HepG2 (cell line): ENCODE data around the gene HDDC3. TPM values are rescaled to one million over a fixed set of nuclear protein-coding genes. Genes with fewer than 3 reads are reported as not detected.

ENCODE experiments used
- ATAC-seq: fragments of 200-7000 bp; cut with Tn5 transposase; 3 replicates; pipeline ENCODE4 v1.9.1; 2020; ENCODE audit warnings: mild to moderate bottlenecking, moderate library complexity
- BruUV-seq: library from RNA; stranded (reverse); fragments of 400-500 nt; replicated peaks from 2 replicates; lab custom pipeline; 2021; lab: Mats Ljungman, UMichigan
- CTCF ChIA-PET: fragments of 300-600 bp; formaldehyde crosslinking; extraction: SDS; loops from one replicate; lab custom pipeline; 2021; ENCODE audit warnings: low total read pairs, inconsistent platforms, low intra/inter-chr PET ratio; lab: Yijun Ruan, JAX
- POLR2A ChIA-PET: fragments of 350-600 bp; sonication (Branson Sonifier 250); formaldehyde crosslinking; loops from one replicate; lab custom pipeline; 2020; ENCODE audit warnings: antibody characterized with exemption, inconsistent platforms; lab: Yijun Ruan, JAX
- DNase-seq: peaks from one replicate; pipeline ENCODE4 v3.0.0-alpha.2; 2015; ENCODE audit warnings: low spot score
- FAIRE-seq: peaks from 3 replicates; lab custom pipeline; 2011; peaks lifted over from hg19 to GRCh38; lab: Jason Lieb, UNC
- H2AFZ ChIP-seq: one replicate; pipeline ENCODE4 v1.6.1; 2011; ENCODE audit warnings: low read length, inconsistent platforms
- H3K27ac ChIP-seq: fragments of 300-600 bp; 3 replicates; pipeline ENCODE4 v1.8.0; 2011; ENCODE audit warnings: mixed run types, mild to moderate bottlenecking, mixed read lengths, low read length, inconsistent platforms; ENCODE audit not compliant: insufficient read depth; ENCODE audit errors: extremely low read length
- H3K27me3 ChIP-seq, 2 experiments: fragments of 200-600 bp in 1 of 2; 2 replicates in 1 of 2; 3 replicates in 1 of 2; pipeline versions ENCODE4 v1.6.0 to v1.8.0; 2011; ENCODE audit warnings: low read length in 2 of 2, mild to moderate bottlenecking in 2 of 2, moderate library complexity in 2 of 2, inconsistent platforms in 1 of 2; ENCODE audit not compliant: insufficient read depth in 2 of 2, control insufficient read depth in 1 of 2
- H3K36me3 ChIP-seq, 2 experiments: fragments of 200-600 bp in 1 of 2; replicated peaks in 1 of 2; 2 replicates in 1 of 2; 3 replicates in 1 of 2; pipeline versions ENCODE4 v1.5.1 to v1.8.0; 2011; ENCODE audit warnings: low read length in 2 of 2, inconsistent platforms in 1 of 2; ENCODE audit not compliant: insufficient read depth in 2 of 2, control insufficient read depth in 1 of 2
- H3K4me1 ChIP-seq: 2 replicates; pipeline ENCODE4 v1.5.1; 2012; ENCODE audit warnings: low read length, inconsistent platforms; ENCODE audit not compliant: insufficient read depth
- H3K4me2 ChIP-seq: 2 replicates; pipeline ENCODE4 v1.6.0; 2011; ENCODE audit warnings: low read depth, low read length, inconsistent platforms
- H3K4me3 ChIP-seq, 3 experiments: fragments of 200-600 bp in 1 of 3; sonication (generic), shearing (Covaris generic) in 1 of 3; replicated peaks in 1 of 3; 2 replicates each; pipeline ENCODE4 v1.5.1; 2011 to 2016; ENCODE audit warnings: low read length in 3 of 3, inconsistent platforms in 2 of 3, low read depth in 2 of 3, mild to moderate bottlenecking in 2 of 3, control low read depth in 1 of 3, mixed read lengths in 1 of 3; ENCODE audit not compliant: insufficient read depth in 1 of 3
- H3K79me2 ChIP-seq: one replicate; pipeline ENCODE4 v1.6.1; 2011; ENCODE audit warnings: low read length, inconsistent platforms; ENCODE audit not compliant: insufficient read depth
- H3K9ac ChIP-seq: 2 replicates; pipeline ENCODE4 v1.6.0; 2011; ENCODE audit warnings: mild to moderate bottlenecking, low read depth, low read length, inconsistent platforms; ENCODE audit not compliant: insufficient read depth
- H3K9me3 ChIP-seq: 2 replicates; pipeline ENCODE4 v1.5.1; 2012; ENCODE audit warnings: mild to moderate bottlenecking, low read length
- H4K20me1 ChIP-seq: 2 replicates; pipeline ENCODE4 v1.6.0; 2011; ENCODE audit warnings: inconsistent platforms, mild to moderate bottlenecking, low read length, moderate library complexity; ENCODE audit not compliant: insufficient read depth
- CEBPZ ChIP-seq: IDR thresholded peaks from 2 replicates; pipeline ENCODE4 v1.6.1; 2012; ENCODE audit warnings: low read length, improper control_type of control experiment
- CENPT ChIP-seq: sonication (generic); formaldehyde crosslinking; IDR thresholded peaks from 2 replicates; pipeline ENCODE4 v1.8.0; 2022; ENCODE audit warnings: low read depth, mild to moderate bottlenecking, moderate library complexity, missing genetic modification reagents
- HNF1A ChIP-seq, 2 experiments: sonication (generic) in 1 of 2; formaldehyde crosslinking in 1 of 2; IDR thresholded peaks; 2 replicates each; pipeline versions ENCODE4 v1.4.0 to v1.6.1; 2016 to 2020; ENCODE audit warnings: borderline replicate concordance in 1 of 2, low read depth in 1 of 2, mild to moderate bottlenecking in 1 of 2, missing genetic modification reagents in 1 of 2
- JUND ChIP-seq: sonication (generic); formaldehyde crosslinking; IDR thresholded peaks from 2 replicates; pipeline ENCODE4 v1.8.0; 2022; ENCODE audit warnings: mild to moderate bottlenecking, missing genetic modification reagents
- SOX13 ChIP-seq, 3 experiments: fragments of 450-650 bp in 1 of 3; sonication (generic) in 1 of 3; formaldehyde crosslinking in 1 of 3; IDR thresholded peaks in 2 of 3; conservative IDR thresholded peaks in 1 of 3; 2 replicates each; pipeline versions ENCODE4 v1.5.0 to v1.6.1; 2016 to 2020; ENCODE audit warnings: antibody characterized with exemption in 1 of 3, mild to moderate bottlenecking in 1 of 3, missing compliant biosample characterization in 1 of 3, missing genetic modification reagents in 1 of 3, moderate library complexity in 1 of 3
- TAF1 ChIP-seq: sonication (generic); formaldehyde crosslinking; IDR thresholded peaks from 2 replicates; pipeline ENCODE4 v1.4.0; 2020; ENCODE audit warnings: missing genetic modification reagents
- ZNF121 ChIP-seq: sonication (generic); formaldehyde crosslinking; IDR thresholded peaks from 2 replicates; pipeline ENCODE4 v1.5.0; 2020; ENCODE audit warnings: mild to moderate bottlenecking, missing genetic modification reagents
- ZNF792 ChIP-seq: IDR thresholded peaks from 2 replicates; pipeline ENCODE4 v1.6.1; 2016
- WGBS: methylation state at CpG from one replicate; pipeline ENCODE4 v1.1.6; 2017; ENCODE audit warnings: low lambda C conversion rate; 5-methylcytosine and 5-hydroxymethylcytosine counted together
- in situ Hi-C: cut with HindIII; loops from 2 replicates; pipeline ENCODE4 v1.10.0; 2017; ENCODE audit warnings: low pct_unique_long_range_greater_than_20kb; ENCODE audit not compliant: extremely low pct_ligation_motif_present
- intact Hi-C: fragments of 100-400 bp; cut with micrococcal nuclease; formaldehyde crosslinking; loops from one replicate; pipeline ENCODE4 v1.10.0; 2022; ENCODE audit not compliant: unreplicated experiment
- polyA plus RNA-seq, 8 experiments: library from polyadenylated mRNA; depleted of rRNA in 3 of 8; stranded (reverse) in 7 of 8; unstranded in 1 of 8; fragments of >200 nt; fragmentation: Illumina TruSeq in 4 of 8; extraction: Trizol in 4 of 8; gene quantifications; 2 replicates each; pipeline versions ENCODE4 v1.2.1 to v1.2.3, GENCODE V29; 2011 to 2016; ENCODE audit warnings: low read depth in 4 of 8, missing spikeins in 1 of 8, mixed read lengths in 1 of 8; ENCODE audit not compliant: insufficient read depth in 1 of 8
- total RNA-seq, 5 experiments: library from RNA; depleted of rRNA; stranded (reverse); fragments of >200 nt; fragmentation: Illumina TruSeq; extraction: Trizol; gene quantifications; 2 replicates each; pipeline ENCODE4 v1.2.3, GENCODE V29; 2016; ENCODE audit warnings: low read depth in 1 of 5

The HDDC3 gene
- total and polyA plus RNA-seq, 2 of the 13 experiments (the other 11 are each of a cell fraction or from before 2014, with no cell fraction given), result 18.7 to 28.3 TPM

DNA sequence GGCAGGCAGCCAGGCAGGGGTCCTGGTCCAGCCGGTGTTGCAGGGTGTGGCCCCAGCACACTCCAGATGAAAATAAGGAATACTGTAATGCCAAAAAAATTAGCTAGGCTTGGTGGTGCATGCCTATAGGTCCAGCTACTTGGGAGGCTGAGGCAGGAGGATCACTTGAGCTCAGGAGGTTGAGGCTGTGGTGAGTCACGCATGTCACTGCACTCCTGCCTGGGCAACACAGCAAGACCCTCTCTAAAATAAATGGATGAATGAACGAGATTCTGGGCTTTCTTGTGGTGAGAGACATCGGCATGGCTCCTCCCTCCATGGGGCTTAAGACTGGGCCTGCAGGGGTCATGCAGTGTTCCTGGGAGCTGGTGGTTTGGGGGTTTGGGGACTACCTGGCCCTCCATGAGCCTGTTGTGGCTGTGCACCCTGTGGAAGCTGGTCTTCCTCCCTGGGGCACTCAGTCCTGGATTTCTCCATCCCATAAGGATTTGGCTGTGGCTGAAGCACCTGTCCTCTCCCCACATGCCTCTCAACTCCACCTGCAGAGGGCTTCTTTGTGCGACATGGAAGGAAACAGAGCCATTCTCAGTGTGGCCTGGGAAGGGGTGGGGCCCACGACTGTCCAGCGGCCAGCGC is 14.7 kb upstream of the HDDC3 start:
- H3K27ac ChIP-seq, result no peak overlapping the region
- CTCF ChIA-PET, result no interaction called here
- no peak overlapping the region for H2AFZ ChIP-seq
- H3K79me2 ChIP-seq, result no peaks in the 10 kb centered on the region
- ATAC-seq (peak; percentile 22; the same call in 2 of the 3 replicates), DNase-seq (no peak)
- BruUV-seq, result no TSS peak
- no peaks in the 10 kb centered on the region for H4K20me1 ChIP-seq
- peaks cover 23 to 76% of the 10 kb centered on the region in 2 experiments; a peak in 4 of 5 replicates for H3K36me3 ChIP-seq
- in situ Hi-C loops (loop anchor here (25.0 kb wide), 1 partner anchor 315 kb away; no protein-coding TSS in a partner anchor), intact Hi-C loops (no loop called here)
- no peak overlapping the region for H3K9ac ChIP-seq
- no peaks in the 10 kb centered on the region for H3K27me3 ChIP-seq
- POLR2A ChIA-PET, result no interaction called here
- WGBS, result 93% methylated on average over 8 of the region's 8 CpGs
- TF ChIP-seq ZNF121 (CRISPR knock-in tag) (0 out of 2 replicates have a peak, but pooled peaks have one; percentile 17), CENPT (CRISPR knock-in tag) (no peak)
- TF ChIP-seq, all 625 proteins: peak for 1
- Histone ChIP-seq H3K4me2 (no peak overlapping the region), H3K9me3 (no peaks in the 10 kb centered on the region), H3K4me3 (no peak overlapping the region), H3K4me1 (no peaks in the 10 kb centered on the region)
- no peak for FAIRE-seq

- BruUV-seq, result no TSS peak
- CTCF ChIA-PET, result no interaction called here
- Histone ChIP-seq H3K36me3 (peaks cover 24 to 73% of the 10 kb centered on the region in 2 experiments; a peak in 4 of 5 replicates), H3K27me3 (no peaks in the 10 kb centered on the region), H3K4me3 (no peak overlapping the region), H3K9me3 (no peaks in the 10 kb centered on the region), H4K20me1 (no peaks in the 10 kb centered on the region), H3K4me1 (no peaks in the 10 kb centered on the region), H3K4me2 (no peak overlapping the region), H3K27ac (no peak overlapping the region), H2AFZ (no peak overlapping the region), H3K79me2 (no peaks in the 10 kb centered on the region), H3K9ac (no peak overlapping the region)
- intact Hi-C loops (no loop called here), in situ Hi-C loops (loop anchor here (25.0 kb wide), 1 partner anchor 316 kb away; no protein-coding TSS in a partner anchor)
- POLR2A ChIA-PET, result interaction anchor here (1.7 kb wide), 1 partner anchor 8 kb away, joined by 6 read pairs; the partner anchor contains the start of gene RCCD1
- no peak for ATAC-seq
- DNase-seq, result no peak
- WGBS, result 100% methylated on average over 3 of the region's 16 CpGs
- no peak for FAIRE-seq
- TF ChIP-seq ZNF792 (CRISPR knock-in tag) (no peak), JUND (no peak), CEBPZ (no peak), TAF1 (CRISPR knock-in tag) (no peak), SOX13 (IDR thresholded peaks at IDR 0.05) (no peak), SOX13 (CRISPR knock-in tag; conservative IDR thresholded peaks at IDR 0.05 in 1 of 2, IDR thresholded peaks at IDR 0.05 in 1 of 2) (no peak), HNF1A (IDR thresholded peaks at IDR 0.05; ENCODE audit: low read depth) (no peak), HNF1A (CRISPR knock-in tag; IDR thresholded peaks at IDR 0.05; ENCODE audit: borderline replicate concordance) (no peak)
Measured at GRCh38 chr15:90946538-90946937, 14.2 kb upstream of the HDDC3 start.
